Ovary (tissue), 9 donors: ENCODE measurements around the gene HS6ST3. TPM values are rescaled to one million over a fixed set of nuclear protein-coding genes. Genes with fewer than 3 reads are reported as not detected.

ENCODE experiments used
- DNase-seq, 5 donors: peaks; one replicate each; pipeline ENCODE4 v3.0.0-alpha.2; 2019 to 2020
- H3K27ac ChIP-seq, 2 donors: fragments of 200-600 bp; one replicate each; pipeline versions ENCODE4 v1.5.1 to v1.8.0; 2019 to 2022
- H3K27me3 ChIP-seq: fragments of 200-600 bp; one replicate; pipeline ENCODE4 v1.8.0; 2022
- H3K36me3 ChIP-seq: fragments of 200-600 bp; sonication (generic); one replicate; pipeline ENCODE4 v1.5.1; 2019
- H3K4me1 ChIP-seq: one replicate; pipeline ENCODE4 v1.8.1; 2013; ENCODE audit warnings: mild to moderate bottlenecking, moderate library complexity; ENCODE audit not compliant: insufficient read depth
- H3K4me3 ChIP-seq: fragments of 200-600 bp; sonication (generic); one replicate; pipeline ENCODE4 v1.5.1; 2017
- H3K9me3 ChIP-seq, 2 donors: fragments of 200-600 bp in 1 of 2; sonication (generic) in 1 of 2; one replicate each; pipeline versions ENCODE4 v1.5.1 to v1.8.1; 2013 to 2019; ENCODE audit warnings: mild to moderate bottlenecking in 1 of 2, moderate library complexity in 1 of 2
- CTCF ChIP-seq, 3 donors: fragments of 450-650 bp in 2 of 3; fragments of 200-600 bp in 1 of 3; IDR thresholded peaks; one replicate each; pipeline versions ENCODE4 v1.5.1 to v1.8.0; 2016 to 2022; ENCODE audit warnings: antibody characterized with exemption in 3 of 3, mild to moderate bottlenecking in 1 of 3
- EP300 ChIP-seq: sonication (generic); formaldehyde crosslinking; IDR thresholded peaks from one replicate; pipeline ENCODE4 v1.6.1; 2017; ENCODE audit warnings: antibody characterized with exemption
- POLR2A ChIP-seq: fragments of 450-650 bp; IDR thresholded peaks from one replicate; pipeline ENCODE4 v1.6.1; 2017; ENCODE audit warnings: antibody characterized with exemption, mild to moderate bottlenecking, moderate library complexity
- WGBS, 3 donors: extraction: QIAGEN DNeasy Blood & Tissue Kit in 1 of 3; methylation state at CpG; one replicate each; pipeline versions ENCODE4 v1.1.5 to v1.1.7; 2013 to 2017; 5-methylcytosine and 5-hydroxymethylcytosine counted together
- intact Hi-C, 4 donors: fragments of 100-400 bp; cut with DNase I; formaldehyde crosslinking; loops; one replicate each; pipeline versions ENCODE4 v1.11.0 to v1.15.1; 2022 to 2023
- polyA plus RNA-seq, 2 donors: library from polyadenylated mRNA; stranded (reverse); fragments of 200-250 nt in 1 of 2; fragments of 350-450 nt in 1 of 2; fragmentation: Illumina TruSeq in 1 of 2; extraction: RNeasy Lipid Tissue Mini Kit (QIAGEN cat#74804) in 1 of 2; gene quantifications; one replicate each; pipeline ENCODE4 v1.2.3, GENCODE V29; 2013 to 2014
- total RNA-seq, 7 donors: library from RNA; depleted of rRNA in 2 of 7; stranded (reverse); fragments of >200 nt in 2 of 7; fragmentation: NEBNext Ultra II Directional in 3 of 7; extraction: Animal tissue kit (Norgen Biotek cat#: 25700) in 3 of 7; gene quantifications; one replicate each; pipeline versions ENCODE4 v1.1.0 to v1.2.4, GENCODE V29; 2016 to 2023
- donor health status: DM: no; HTN: no; CAD: no; lungs with moderate emphysema.
- donor health status: DM: no; HTN: no; CAD: no.
- donor health status: Bipolar disorder and iron deficiency.
- donor health status: DM: yes; HTN: yes; CAD: no.
- donor health status: DM: no; HTN: no; CAD: no.
- donor health status: DM: yes; HTN: yes; CAD: no.

Gene HS6ST3
- total and polyA plus RNA-seq, 9 donors: 0.05 to 0.46 (median 0.19) TPM; not detected in 3

- Histone ChIP-seq H3K27ac (no peak overlapping the region), H3K36me3 (no peaks in the 10 kb centered on the region), H3K9me3 (no peaks in the 10 kb centered on the region), H3K4me3 (no peak overlapping the region), H3K4me1 (no peaks in the 10 kb centered on the region), H3K27me3 (no peaks in the 10 kb centered on the region)
- WGBS, 3 donors: 71 to 85% (median 78%) methylated on average over 2 of the region's 2 CpGs
- DNase-seq: no peak
- intact Hi-C loops: no loop called here
- TF ChIP-seq POLR2A: no peak
- no peak for TF ChIP-seq CTCF (IDR thresholded peaks at IDR 0.05)
- TF ChIP-seq EP300: no peak
Measured at GRCh38 chr13:96525715-96526114, 435.8 kb downstream of the HS6ST3 start.

GRCh38 chr13:96527497-96527896 is 437.6 kb downstream of the HS6ST3 start:
- Histone ChIP-seq H3K27ac (no peak overlapping the region), H3K4me3 (no peak overlapping the region), H3K36me3 (no peaks in the 10 kb centered on the region), H3K4me1 (no peaks in the 10 kb centered on the region), H3K27me3 (no peaks in the 10 kb centered on the region), H3K9me3 (no peaks in the 10 kb centered on the region)
- 63 to 75% (median 63%) methylated on average over 3 of the region's 3 CpGs for WGBS, 3 donors
- DNase-seq: no peak
- no peak for TF ChIP-seq CTCF (IDR thresholded peaks at IDR 0.05)
- TF ChIP-seq EP300: no peak
- no peak for TF ChIP-seq POLR2A
- intact Hi-C loops: no loop called here

GRCh38 chr13:96532804-96533203 is 442.9 kb downstream of the HS6ST3 start:
- no peak for DNase-seq
- Histone ChIP-seq H3K27me3 (no peaks in the 10 kb centered on the region), H3K27ac (no peak overlapping the region), H3K4me3 (no peak overlapping the region), H3K9me3 (no peaks in the 10 kb centered on the region), H3K4me1 (no peaks in the 10 kb centered on the region), H3K36me3 (no peaks in the 10 kb centered on the region)
- 68 to 80% (median 77%) methylated on average over 2 of the region's 2 CpGs for WGBS, 3 donors
- TF ChIP-seq CTCF (IDR thresholded peaks at IDR 0.05): no peak
- no peak for TF ChIP-seq EP300
- TF ChIP-seq POLR2A: no peak
- intact Hi-C loops: no loop called here

- TF ChIP-seq CTCF (IDR thresholded peaks at IDR 0.05) (no peak), EP300 (no peak), POLR2A (no peak)
- Histone ChIP-seq H3K4me3 (no peak overlapping the region), H3K27me3 (no peaks in the 10 kb centered on the region), H3K9me3 (no peaks in the 10 kb centered on the region), H3K27ac (no peak overlapping the region), H3K4me1 (no peaks in the 10 kb centered on the region), H3K36me3 (no peaks in the 10 kb centered on the region)
- no peak for DNase-seq
- intact Hi-C loops: no loop called here
- 64 to 74% (median 70%) methylated on average over 7 of the region's 7 CpGs for WGBS, 3 donors
Measured at GRCh38 chr13:96533408-96533807, 443.5 kb downstream of the HS6ST3 start.

- TF ChIP-seq CTCF (IDR thresholded peaks at IDR 0.05): no peak
- TF ChIP-seq EP300: no peak
- no peak for TF ChIP-seq POLR2A
- H3K4me1 ChIP-seq: no peaks in the 10 kb centered on the region
Measured at GRCh38 chr13:96539791-96540190, 449.9 kb downstream of the HS6ST3 start.

More at GRCh38 chr13:96539791-96540190, 449.9 kb downstream of the HS6ST3 start:
- no peak overlapping the region for H3K4me3 ChIP-seq
- H3K27me3 ChIP-seq: no peaks in the 10 kb centered on the region
- H3K9me3 ChIP-seq: no peaks in the 10 kb centered on the region
- H3K27ac ChIP-seq: no peak overlapping the region
- DNase-seq: no peak
- WGBS, 3 donors: 90 to 95% (median 93%) methylated on average over 2 of the region's 2 CpGs
- intact Hi-C loops: no loop called here
- H3K36me3 ChIP-seq: no peaks in the 10 kb centered on the region
